ENCODE results near the gene PMAIP1. TPM values are rescaled to one million over a fixed set of nuclear protein-coding genes. Genes with fewer than 3 reads are reported as not detected.
"Not testable (repeated sequence)": the region's sequence is repeated elsewhere in the genome, so short reads cannot be mapped to it uniquely, and the experiment has no call there.

Gene PMAIP1
- total RNA-seq, 2 experiments from 2014 or later = 35.3 to 37.7 TPM

DNA sequence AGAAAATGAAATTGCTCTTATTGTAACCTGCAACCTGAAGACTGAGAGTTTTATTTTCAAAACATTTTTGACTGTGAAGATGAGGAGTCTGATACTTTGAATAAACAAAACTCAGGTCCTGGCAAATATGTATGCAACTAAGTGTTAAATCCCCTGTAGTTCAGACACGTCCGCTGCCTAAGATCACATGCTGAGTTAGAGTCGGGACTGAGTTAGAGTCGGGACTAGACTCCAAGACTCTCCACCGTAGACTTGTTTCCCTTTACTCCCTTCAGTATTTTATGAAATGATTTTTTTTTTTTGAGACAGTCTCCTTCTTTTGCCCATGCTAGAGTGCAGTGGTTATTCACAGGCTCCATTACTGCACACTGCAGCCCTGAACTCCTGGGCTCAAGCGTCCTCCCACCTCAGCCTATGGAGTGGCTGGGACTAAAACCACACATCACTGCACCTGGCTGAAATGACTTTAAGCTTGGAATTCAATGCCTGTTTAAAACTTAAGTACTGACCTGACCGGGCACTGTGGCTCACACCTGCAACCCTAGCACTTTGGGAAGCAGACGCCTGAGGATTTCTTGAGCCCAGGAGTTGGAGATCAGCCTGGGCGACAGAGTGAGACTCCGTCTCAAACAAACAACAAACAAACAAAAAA, 28.0 kb upstream of the PMAIP1 start:
- Mint-ChIP-seq H3K27ac (no peak overlapping the region), H3K27me3 (no peaks in the 10 kb centered on the region), H3K9me3 (no peaks in the 10 kb centered on the region), H3K36me3 (ENCODE audit: low read depth) (no peaks in the 10 kb centered on the region), H3K4me1 (peaks cover 17% of the 10 kb centered on the region), H3K4me3 (no peak overlapping the region)
- DNase-seq = no peak
- ChIA-PET POLR2A (no interaction called here), CTCF (interaction anchor here (1.4 kb wide), 1 partner anchor 116 kb away, joined by 3 read pairs; no protein-coding TSS in a partner anchor)

DNA sequence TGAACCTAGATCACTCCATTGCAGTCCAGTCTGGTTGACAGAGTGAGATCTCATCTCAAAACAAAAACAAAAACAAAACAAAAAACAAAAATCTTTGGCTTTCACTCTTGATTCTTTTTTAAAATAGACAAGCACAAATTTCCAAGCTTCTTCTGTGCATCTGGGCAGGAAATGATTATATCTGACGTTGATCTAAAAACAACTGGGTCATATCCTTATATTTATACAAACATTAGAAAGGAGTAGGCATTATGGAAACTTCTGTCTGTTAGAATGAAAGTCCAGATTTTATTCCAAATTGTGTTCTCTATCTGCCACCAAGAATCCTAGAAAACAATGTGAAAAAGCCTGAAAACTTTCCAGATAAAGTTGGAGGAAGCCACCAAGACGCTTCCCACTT, 26.2 kb upstream of the PMAIP1 start:
- H3K4me1 Mint-ChIP-seq = peaks cover 18% of the 10 kb centered on the region
- POLR2A ChIA-PET = no interaction called here
- H3K36me3 Mint-ChIP-seq (ENCODE audit: low read depth) = no peaks in the 10 kb centered on the region
- no peak for DNase-seq
- H3K27ac Mint-ChIP-seq = no peak overlapping the region
- no peak overlapping the region for H3K4me3 Mint-ChIP-seq
- H3K27me3 Mint-ChIP-seq = no peaks in the 10 kb centered on the region
- CTCF ChIA-PET = no interaction called here
- H3K9me3 Mint-ChIP-seq = no peaks in the 10 kb centered on the region

DNA sequence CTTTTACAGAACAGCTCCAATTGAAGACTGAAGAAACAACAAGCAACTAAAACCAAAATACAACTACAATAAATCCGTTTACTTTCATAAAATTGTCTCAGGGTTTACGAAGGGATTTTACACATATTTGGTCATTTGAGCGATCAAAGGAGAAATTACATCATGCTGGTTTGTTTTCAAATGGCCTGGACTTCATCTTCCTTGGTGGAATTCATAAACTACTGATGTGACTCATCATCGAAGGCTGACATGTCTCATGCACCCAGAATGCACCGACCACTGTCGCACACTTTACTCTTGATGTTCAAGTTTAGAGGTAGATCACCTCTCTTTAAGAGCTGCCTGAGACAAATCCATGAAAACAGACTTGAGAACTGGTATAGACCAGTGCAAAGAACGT, 25.6 kb upstream of the PMAIP1 start:
- no peaks in the 10 kb centered on the region for H3K27me3 Mint-ChIP-seq
- no peaks in the 10 kb centered on the region for H3K9me3 Mint-ChIP-seq
- no peaks in the 10 kb centered on the region for H3K36me3 Mint-ChIP-seq (ENCODE audit: low read depth)
- H3K4me3 Mint-ChIP-seq = no peak overlapping the region
- H3K4me1 Mint-ChIP-seq = peaks cover 18% of the 10 kb centered on the region
- no peak for DNase-seq
- POLR2A ChIA-PET = no interaction called here
- CTCF ChIA-PET = no interaction called here
- no peak overlapping the region for H3K27ac Mint-ChIP-seq

DNA sequence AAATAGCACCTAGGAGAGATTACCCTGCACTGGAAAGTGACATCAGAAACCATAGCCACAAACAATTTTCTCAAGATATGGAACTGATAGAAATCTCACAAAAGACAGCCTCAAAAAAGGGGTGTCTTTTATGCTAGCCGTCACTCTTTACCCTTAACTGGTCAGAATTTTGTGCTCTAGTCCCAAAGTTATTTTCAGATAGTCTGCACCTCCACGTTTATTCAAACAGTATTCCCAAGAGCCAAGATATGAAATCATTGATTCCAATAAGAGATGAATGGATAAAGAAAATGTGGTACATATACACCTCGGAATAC, 23.5 kb upstream of the PMAIP1 start:
- Mint-ChIP-seq H3K4me3 (no peak overlapping the region), H3K9me3 (no peaks in the 10 kb centered on the region), H3K27ac (no peak overlapping the region), H3K4me1 (peaks cover 19% of the 10 kb centered on the region), H3K27me3 (no peaks in the 10 kb centered on the region), H3K36me3 (ENCODE audit: low read depth) (no peaks in the 10 kb centered on the region)
- DNase-seq = no peak
- ChIA-PET CTCF (no interaction called here), POLR2A (interaction anchor here (1.0 to 1.4 kb wide), 3 partner anchors 9 to 29 kb away, joined by 3 to 4 read pairs (median 4); partner anchors contain the start of gene PMAIP1)

DNA sequence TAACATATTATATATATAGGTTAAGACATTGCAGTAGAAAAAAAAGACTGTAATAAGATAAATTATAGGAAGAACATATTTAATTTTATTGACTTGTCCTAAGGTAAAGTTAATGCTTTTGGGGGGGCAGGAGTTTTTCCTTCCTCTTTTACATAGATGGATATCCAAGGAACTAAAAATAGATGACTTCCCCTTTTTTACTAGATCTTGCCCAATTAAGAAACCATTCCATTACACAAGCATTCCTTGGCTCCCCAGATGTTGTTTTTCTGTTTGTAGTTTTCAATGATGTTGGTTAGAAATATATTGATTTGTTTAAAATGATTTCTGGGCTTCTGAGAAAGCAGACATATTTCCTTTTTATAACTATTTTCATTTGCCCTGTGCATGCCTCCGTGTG, 22.4 kb upstream of the PMAIP1 start:
- peaks cover 30% of the 10 kb centered on the region for H3K4me1 Mint-ChIP-seq
- no peak overlapping the region for H3K27ac Mint-ChIP-seq
- H3K27me3 Mint-ChIP-seq = no peaks in the 10 kb centered on the region
- POLR2A ChIA-PET = interaction anchor here (1.0 kb wide), 1 partner anchor 8 kb away, joined by 4 read pairs; no protein-coding TSS in a partner anchor
- no peak overlapping the region for H3K4me3 Mint-ChIP-seq
- no peaks in the 10 kb centered on the region for H3K9me3 Mint-ChIP-seq
- DNase-seq = no peak
- CTCF ChIA-PET = no interaction called here
- no peaks in the 10 kb centered on the region for H3K36me3 Mint-ChIP-seq (ENCODE audit: low read depth)

DNA sequence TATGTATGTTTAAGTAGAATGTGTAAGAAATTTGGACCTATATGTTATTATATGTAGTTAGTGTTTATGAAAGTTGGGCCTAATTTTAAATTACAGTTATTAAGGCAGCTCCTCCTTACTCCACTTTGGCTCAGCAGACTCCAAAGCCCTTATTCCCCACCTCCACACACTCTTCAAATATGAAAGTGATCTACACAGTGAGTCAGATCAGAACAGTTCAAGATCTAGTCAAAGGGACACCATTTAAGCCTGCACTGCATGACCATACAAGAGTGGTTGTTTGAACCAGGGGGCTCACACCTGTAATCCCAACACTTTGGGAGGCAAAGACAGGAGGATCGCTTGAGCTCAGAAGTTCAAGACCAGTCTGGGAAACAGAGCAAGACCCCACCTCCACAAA, 21.2 kb upstream of the PMAIP1 start:
- Mint-ChIP-seq H3K27ac (no peak overlapping the region), H3K4me3 (no peak overlapping the region), H3K36me3 (ENCODE audit: low read depth) (no peaks in the 10 kb centered on the region), H3K27me3 (no peaks in the 10 kb centered on the region), H3K4me1 (peaks cover 39% of the 10 kb centered on the region), H3K9me3 (no peaks in the 10 kb centered on the region)
- POLR2A ChIA-PET = interaction anchor here (1.0 kb wide), 1 partner anchor 21 kb away, joined by 3 read pairs; no protein-coding TSS in a partner anchor
- no peak for DNase-seq
- CTCF ChIA-PET = no interaction called here

DNA sequence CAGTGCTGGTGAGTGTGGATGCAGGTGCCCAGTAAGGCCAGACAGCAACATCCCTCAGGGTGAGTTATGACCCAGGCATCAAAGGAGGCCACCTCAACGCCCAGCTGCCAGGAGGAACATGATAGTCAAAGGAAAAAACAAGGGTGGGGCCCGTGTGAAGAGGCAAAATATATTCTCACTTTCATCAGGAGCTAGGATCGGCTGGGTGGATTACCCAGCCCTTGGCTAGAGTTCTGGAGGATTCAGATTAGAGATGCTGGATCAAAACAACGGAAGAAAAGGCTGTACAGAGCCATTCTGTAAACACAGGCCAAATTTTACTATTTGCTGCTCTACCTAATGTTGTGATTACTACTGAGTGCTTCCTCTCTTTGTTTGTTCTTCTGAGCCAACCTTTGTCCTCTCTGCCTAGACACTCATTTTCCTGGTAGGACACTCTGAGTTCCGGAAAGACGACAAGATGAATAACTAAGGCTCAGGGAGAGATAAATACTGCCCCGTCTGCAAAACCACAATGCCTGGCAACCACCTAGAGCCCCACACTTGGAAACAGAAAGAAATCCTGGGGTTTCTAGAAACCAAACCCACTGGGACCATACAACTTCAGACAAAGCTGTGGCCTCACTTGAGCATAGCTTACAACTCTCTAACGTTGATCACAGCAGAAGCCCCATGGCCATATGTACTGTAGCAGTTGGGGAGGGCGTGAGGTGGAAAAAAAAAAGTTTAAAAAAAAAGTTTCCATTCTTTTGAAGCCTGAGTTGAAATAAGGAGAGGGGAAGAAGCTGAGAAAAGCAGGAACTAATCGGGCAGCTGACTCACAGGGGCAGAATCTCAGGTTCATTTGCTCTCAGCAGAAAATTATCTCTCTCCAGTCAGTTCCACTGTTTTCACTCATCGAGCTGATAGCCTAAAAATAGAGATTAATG, 17.8 kb upstream of the PMAIP1 start:
- H3K9me3 Mint-ChIP-seq = no peaks in the 10 kb centered on the region
- POLR2A ChIA-PET = interaction anchor here (1.1 to 6.0 kb wide), 3 partner anchors 18 to 24 kb away, joined by 3 to 101 read pairs (median 6); partner anchors contain the start of gene PMAIP1
- no peaks in the 10 kb centered on the region for H3K27me3 Mint-ChIP-seq
- H3K27ac Mint-ChIP-seq = peak overlapping the region; percentile 59
- DNase-seq = peak; percentile 30
- CTCF ChIA-PET = interaction anchor here (0.9 to 1.8 kb wide), 5 partner anchors 10 to 185 kb away, joined by 3 to 7 read pairs (median 3); partner anchors contain the start of genes CCBE1 and PMAIP1
- no peak overlapping the region for H3K4me3 Mint-ChIP-seq
- no peaks in the 10 kb centered on the region for H3K36me3 Mint-ChIP-seq (ENCODE audit: low read depth)
- H3K4me1 Mint-ChIP-seq = peaks cover 46% of the 10 kb centered on the region

DNA sequence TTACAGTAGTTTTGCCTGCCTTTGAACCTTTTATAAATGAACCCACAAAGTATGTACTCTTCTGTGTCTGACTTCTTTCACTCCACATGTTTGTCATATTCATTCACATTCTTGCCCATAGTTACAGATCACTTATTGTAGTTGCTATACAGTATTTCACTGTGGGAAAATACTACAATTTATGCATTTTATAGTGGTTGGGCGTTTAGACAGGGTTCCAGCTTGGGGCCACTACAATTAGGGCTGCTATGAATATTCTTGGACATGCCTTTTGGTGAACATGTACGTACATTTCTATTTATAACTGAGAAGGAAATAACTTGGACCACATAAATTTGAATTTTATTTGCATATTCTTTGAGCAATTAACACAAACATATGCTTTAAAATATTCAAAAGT, 15.4 kb upstream of the PMAIP1 start:
- Mint-ChIP-seq H3K9me3 (no peaks in the 10 kb centered on the region), H3K27me3 (no peaks in the 10 kb centered on the region), H3K4me1 (peaks cover 52% of the 10 kb centered on the region), H3K4me3 (no peak overlapping the region), H3K36me3 (ENCODE audit: low read depth) (no peaks in the 10 kb centered on the region), H3K27ac (no peak overlapping the region)
- CTCF ChIA-PET = interaction anchor here (1.2 kb wide), 1 partner anchor 47 kb away, joined by 3 read pairs; no protein-coding TSS in a partner anchor
- DNase-seq = no peak
- POLR2A ChIA-PET = interaction anchor here (2.0 to 6.0 kb wide), 2 partner anchors 16 to 20 kb away, joined by 16 to 101 read pairs; partner anchors contain the start of gene PMAIP1

DNA sequence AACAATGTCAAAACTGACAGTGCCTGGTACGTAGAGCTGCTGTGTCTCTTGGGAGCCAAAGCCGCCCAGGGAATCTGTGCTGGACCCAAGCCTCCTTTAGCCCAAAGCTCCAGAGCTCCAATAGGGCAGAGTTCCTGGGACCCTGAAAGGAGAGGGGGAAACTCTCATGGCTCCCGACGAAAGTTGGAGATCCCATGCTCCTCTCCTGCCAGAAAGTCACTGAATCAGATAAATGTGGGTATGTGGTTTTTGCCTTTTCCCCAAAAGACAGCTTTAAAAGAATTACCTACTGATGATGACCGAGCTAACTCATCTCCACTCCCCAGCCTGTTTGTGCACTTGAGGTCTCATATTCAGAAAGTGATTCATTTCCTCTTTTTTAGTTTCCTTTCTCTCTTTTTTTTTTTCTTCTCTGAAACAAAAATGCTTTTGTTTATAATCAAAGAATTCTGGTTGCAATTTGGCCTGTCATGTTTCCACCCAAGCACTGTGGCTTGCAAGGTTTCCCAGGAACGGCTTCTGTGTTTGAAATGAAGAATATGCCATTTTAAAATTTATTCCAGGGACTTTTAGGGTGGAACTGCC, 14.1 kb upstream of the PMAIP1 start:
- peak overlapping the region; percentile 44 for H3K27ac Mint-ChIP-seq
- H3K36me3 Mint-ChIP-seq (ENCODE audit: low read depth) = no peaks in the 10 kb centered on the region
- no peaks in the 10 kb centered on the region for H3K27me3 Mint-ChIP-seq
- POLR2A ChIA-PET = interaction anchor here (0.9 to 6.0 kb wide), 4 partner anchors 9 to 19 kb away, joined by 3 to 101 read pairs (median 10); partner anchors contain the start of gene PMAIP1
- peaks cover 52% of the 10 kb centered on the region for H3K4me1 Mint-ChIP-seq
- peak; percentile 45 for DNase-seq
- no peaks in the 10 kb centered on the region for H3K9me3 Mint-ChIP-seq
- H3K4me3 Mint-ChIP-seq = peak overlapping the region; percentile 44
- CTCF ChIA-PET = interaction anchor here (1.0 to 1.2 kb wide), 2 partner anchors 15 to 48 kb away, joined by 3 to 6 read pairs; partner anchors contain the start of gene PMAIP1

DNA sequence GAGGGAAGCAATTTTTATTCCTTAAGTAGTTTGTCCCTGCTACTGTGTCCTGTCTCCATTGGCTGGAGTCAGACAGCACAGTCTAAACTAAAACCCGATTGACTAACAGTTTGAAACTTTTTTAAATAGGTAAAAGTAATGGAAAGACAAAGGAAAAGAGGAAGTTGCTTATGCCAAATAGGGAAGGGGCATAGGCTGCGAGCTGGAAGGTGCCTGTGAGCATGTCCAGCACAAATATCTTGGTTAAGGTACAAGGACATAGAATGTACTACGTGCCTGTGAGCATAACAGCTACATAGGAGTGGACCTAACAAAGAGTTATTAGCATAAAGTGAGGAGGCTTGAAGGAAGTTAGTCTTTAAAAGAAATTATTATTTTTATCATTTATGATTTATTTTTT, 13.4 kb upstream of the PMAIP1 start:
- H3K4me3 Mint-ChIP-seq; DNase-seq; H3K9me3 Mint-ChIP-seq; CTCF ChIA-PET; H3K27me3 Mint-ChIP-seq; H3K36me3 Mint-ChIP-seq (ENCODE audit: low read depth): not testable (repeated sequence)
- peak overlapping the region; percentile 7 for H3K27ac Mint-ChIP-seq
- H3K4me1 Mint-ChIP-seq = peaks cover 49% of the 10 kb centered on the region
- POLR2A ChIA-PET = interaction anchor here (1.5 to 2.9 kb wide), 2 partner anchors 13 to 20 kb away, joined by 3 to 21 read pairs; partner anchors contain the start of gene PMAIP1

DNA sequence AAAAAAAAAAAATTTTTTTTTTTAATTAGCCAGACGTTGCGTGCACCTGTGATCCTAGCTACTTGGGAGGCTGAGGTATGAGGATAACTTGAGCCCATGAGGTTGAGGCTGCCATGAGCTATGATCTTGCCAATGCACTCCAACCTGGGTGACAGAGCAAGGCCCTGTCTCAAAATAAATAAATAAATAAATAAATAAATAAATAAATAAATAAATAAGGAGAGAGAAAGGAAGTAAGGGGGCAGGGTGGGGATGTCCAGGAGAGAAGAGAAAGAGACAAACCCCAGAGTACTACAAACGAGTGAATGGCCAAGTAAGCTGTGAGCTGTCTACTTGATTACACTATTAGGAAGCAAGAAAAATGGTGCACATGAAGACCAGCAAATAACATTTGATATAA, 7.7 kb upstream of the PMAIP1 start:
- H3K4me1 Mint-ChIP-seq = peaks cover 11% of the 10 kb centered on the region
- no peak for DNase-seq
- H3K27ac Mint-ChIP-seq = no peak overlapping the region
- no peak overlapping the region for H3K4me3 Mint-ChIP-seq
- ChIA-PET CTCF (interaction anchor here (0.9 kb wide), 1 partner anchor 9 kb away, joined by 3 read pairs; no protein-coding TSS in a partner anchor), POLR2A (no interaction called here)
- H3K9me3 Mint-ChIP-seq = no peaks in the 10 kb centered on the region
- H3K36me3 Mint-ChIP-seq (ENCODE audit: low read depth) = no peaks in the 10 kb centered on the region
- no peaks in the 10 kb centered on the region for H3K27me3 Mint-ChIP-seq

DNA sequence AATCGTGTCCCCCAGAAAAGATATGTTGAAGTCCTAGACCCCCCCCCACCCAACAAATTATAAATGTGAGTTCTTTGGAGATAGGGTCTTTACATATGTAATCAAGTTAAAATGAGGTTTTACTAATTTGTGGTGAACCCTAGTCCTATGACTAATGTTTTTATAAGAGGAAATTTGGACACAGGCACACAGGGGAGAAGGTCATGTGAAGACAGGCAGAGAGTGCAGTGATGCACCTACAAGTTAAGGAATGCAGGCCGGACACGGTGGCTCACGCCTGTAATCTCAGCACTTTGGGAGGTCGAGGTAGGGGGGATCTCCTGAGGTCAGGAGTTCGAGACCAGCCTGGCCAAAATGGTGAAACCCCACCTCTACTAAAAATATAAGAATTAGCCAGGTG, 5.8 kb upstream of the PMAIP1 start:
- CTCF ChIA-PET = no interaction called here

More for the DNA sequence above, 5.8 kb upstream of the PMAIP1 start:
- DNase-seq = no peak
- H3K4me1 Mint-ChIP-seq = peaks cover 17% of the 10 kb centered on the region
- H3K27me3 Mint-ChIP-seq = no peaks in the 10 kb centered on the region
- POLR2A ChIA-PET = no interaction called here
- no peak overlapping the region for H3K27ac Mint-ChIP-seq
- no peaks in the 10 kb centered on the region for H3K9me3 Mint-ChIP-seq
- H3K4me3 Mint-ChIP-seq = no peak overlapping the region
- H3K36me3 Mint-ChIP-seq (ENCODE audit: low read depth) = peaks cover 5% of the 10 kb centered on the region
